ENCODE measurements around the gene GDF10.

GRCh38 chr10:47283101-47283630 lies 16.8 kb upstream of the GDF10 start:
- no peak for TF ChIP-seq CTCF (IDR thresholded peaks at IDR 0.05 in 8 of 11, conservative IDR thresholded peaks at IDR 0.05 in 3 of 11)
- no peak for TF ChIP-seq POLR2AphosphoS5 (IDR thresholded peaks at IDR 0.05)
- TF ChIP-seq POLR2A (IDR thresholded peaks at IDR 0.05) = no peak
